ENCODE results near the gene TMEM98.
A peak's percentile ranks its signal among the peaks of the same experiment; 100 is the strongest.

- TF ChIP-seq TRIM28 (IDR thresholded peaks at IDR 0.05) (no peak), ATF3 (IDR thresholded peaks at IDR 0.05) (no peak), ATF3 (CRISPR knock-in tag; conservative IDR thresholded peaks at IDR 0.05) (no peak), CTCF (IDR thresholded peaks at IDR 0.05 in 2 of 3, conservative IDR thresholded peaks at IDR 0.05 in 1 of 3; ENCODE audit: insufficient read depth in 2 of 3, low read depth in 1 of 3, low read length in 3 of 3) (peak in 1 of 3 experiments; percentile 40; a peak in 2 of 6 replicates), KLF13 (tag; IDR thresholded peaks at IDR 0.05; ENCODE audit: borderline replicate concordance, low read depth) (no peak), ESRRA (IDR thresholded peaks at IDR 0.05; ENCODE audit: borderline replicate concordance, low read depth) (no peak), BACH1 (tag; IDR thresholded peaks at IDR 0.05) (no peak), HNRNPUL1 (IDR thresholded peaks at IDR 0.05; ENCODE audit: low read length) (no peak), MYC (IDR thresholded peaks at IDR 0.05; ENCODE audit: low read depth, low read length) (no peak), MYC (CRISPR knock-in tag; IDR thresholded peaks at IDR 0.05; ENCODE audit: borderline replicate concordance, low read depth) (no peak), PHF8 (IDR thresholded peaks at IDR 0.05; ENCODE audit: borderline replicate concordance, low read length) (no peak), EZH2 (IDR thresholded peaks at IDR 0.05; ENCODE audit: borderline replicate concordance, low read depth, low read length) (no peak), SMC3 (conservative IDR thresholded peaks at IDR 0.05; ENCODE audit: insufficient read depth, low read depth, low read length) (no peak), POLR2A (conservative IDR thresholded peaks at IDR 0.05) (no peak)
Measured at GRCh38 chr17:32940706-32941390, 12.9 kb downstream of the TMEM98 start.

Measured in K562 (cell line).